ENCODE data around the gene RAET1G. TPM values are rescaled to one million over a fixed set of nuclear protein-coding genes. Genes with fewer than 3 reads are reported as not detected.

Gene RAET1G
- total and polyA plus RNA-seq, 2 of the 13 experiments (the other 11 are each of a cell fraction or from before 2014, with no cell fraction given), result not detected

GRCh38 chr6:149931501-149931900, 8.6 kb upstream of the RAET1G start:
- 0% methylated on average over 6 of the region's 6 CpGs for WGBS (ENCODE audit: low lambda C conversion rate)
- in situ Hi-C loops (cut with HindIII; ENCODE audit: extremely low pct_ligation_motif_present, low pct_unique_long_range_greater_than_20kb), result loop anchor here (5.0 to 10.0 kb wide), 2 partner anchors 96 to 883 kb away; partner anchors contain the start of gene RAET1L

GRCh38 chr6:149929422-149929821, 6.5 kb upstream of the RAET1G start:
- ChIA-PET POLR2A (no interaction called here), CTCF (ENCODE audit: low intra/inter-chr PET ratio, low total read pairs) (interaction anchor here (0.8 to 1.7 kb wide), 2 partner anchors 88 to 95 kb away, joined by 3 to 7 read pairs; no protein-coding TSS in a partner anchor)
- WGBS (ENCODE audit: low lambda C conversion rate), result 1% methylated on average over 3 of the region's 3 CpGs
- in situ Hi-C loops (cut with HindIII; ENCODE audit: extremely low pct_ligation_motif_present, low pct_unique_long_range_greater_than_20kb) (no loop called here), intact Hi-C loops (cut with micrococcal nuclease; ENCODE audit: unreplicated experiment) (no loop called here)
- no TSS peak for BruUV-seq (replicated peaks)
- no peak overlapping the region for H3K27ac ChIP-seq (ENCODE audit: extremely low read length, insufficient read depth, low read length)
- no peaks in the 10 kb centered on the region for H4K20me1 ChIP-seq (ENCODE audit: insufficient read depth, low read length)
- no peak overlapping the region for H2AFZ ChIP-seq (ENCODE audit: low read length)
- no peak overlapping the region for H3K9ac ChIP-seq (ENCODE audit: insufficient read depth, low read depth, low read length)
- H3K27me3 ChIP-seq (ENCODE audit: control insufficient read depth in 1 of 2, insufficient read depth in 2 of 2, low read length in 2 of 2), result peaks cover 2 to 31% of the 10 kb centered on the region in 2 experiments; a peak in 4 of 5 replicates
- peaks cover 18% of the 10 kb centered on the region for H3K4me1 ChIP-seq (ENCODE audit: insufficient read depth, low read length)
- no peak overlapping the region for H3K4me2 ChIP-seq (ENCODE audit: low read depth, low read length)
- no peaks in the 10 kb centered on the region; a peak in 1 of 5 replicates for H3K36me3 ChIP-seq (replicated peaks in 1 of 2; ENCODE audit: control insufficient read depth in 1 of 2, insufficient read depth in 2 of 2, low read length in 2 of 2)
- peak; percentile 31 for TF ChIP-seq SMC3 (IDR thresholded peaks at IDR 0.05; ENCODE audit: low read length)
- no peak for TF ChIP-seq ZNF335 (CRISPR knock-in tag; IDR thresholded peaks at IDR 0.05)
- TF ChIP-seq ZMYM3 (CRISPR knock-in tag; IDR thresholded peaks at IDR 0.05), result no peak
- TF ChIP-seq ZBTB38 (CRISPR knock-in tag; IDR thresholded peaks at IDR 0.05), result no peak
- no peak for TF ChIP-seq MYC (CRISPR knock-in tag; IDR thresholded peaks at IDR 0.05; ENCODE audit: borderline replicate concordance)
- no peak for TF ChIP-seq ZNF350 (CRISPR knock-in tag; IDR thresholded peaks at IDR 0.05; ENCODE audit: borderline replicate concordance, low read depth)
- TF ChIP-seq ZNF331 (CRISPR knock-in tag; IDR thresholded peaks at IDR 0.05), result no peak
- no peak for TF ChIP-seq PCBP2 (optimal IDR thresholded peaks at IDR 0.05; ENCODE audit: low read depth, low read length, poor library complexity, severe bottlenecking)
- no peak for TF ChIP-seq CREM (IDR thresholded peaks at IDR 0.05)
- no peak for TF ChIP-seq CREM (CRISPR knock-in tag; IDR thresholded peaks at IDR 0.05)
- peak; percentile 42 for TF ChIP-seq XRCC5 (optimal IDR thresholded peaks at IDR 0.05; ENCODE audit: low read length)
- no peak for TF ChIP-seq ZNF24 (IDR thresholded peaks at IDR 0.05)
- TF ChIP-seq LCORL (IDR thresholded peaks at IDR 0.05), result no peak
- TF ChIP-seq LCORL (CRISPR knock-in tag; IDR thresholded peaks at IDR 0.05), result no peak
- no peak for TF ChIP-seq CSRNP2 (CRISPR knock-in tag; conservative IDR thresholded peaks at IDR 0.05; ENCODE audit: low read depth)
- TF ChIP-seq CTCF (CRISPR knock-in tag; IDR thresholded peaks at IDR 0.05), result peak; percentile 27; the same call in 1 of the 2 replicates
- H3K79me2 ChIP-seq (ENCODE audit: insufficient read depth, low read length), result no peaks in the 10 kb centered on the region
- DNase-seq (ENCODE audit: low spot score) (no peak), ATAC-seq (no peak), FAIRE-seq (no peak)
- no peaks in the 10 kb centered on the region for H3K9me3 ChIP-seq (ENCODE audit: low read length)
- no peak overlapping the region for H3K4me3 ChIP-seq (replicated peaks in 1 of 3; ENCODE audit: insufficient read depth in 1 of 3, low read depth in 2 of 3, low read length in 3 of 3)

More at GRCh38 chr6:149931501-149931900, 8.6 kb upstream of the RAET1G start:
- TF ChIP-seq ZNF660 (CRISPR knock-in tag; IDR thresholded peaks at IDR 0.05; ENCODE audit: borderline replicate concordance, low read depth), result no peak
- TF ChIP-seq NR2F6 (IDR thresholded peaks at IDR 0.05), result no peak
- TF ChIP-seq NR2F6 (CRISPR knock-in tag; IDR thresholded peaks at IDR 0.05), result no peak
- TF ChIP-seq ZNF878 (CRISPR knock-in tag; IDR thresholded peaks at IDR 0.05), result no peak
- TF ChIP-seq ATRX (CRISPR knock-in tag; IDR thresholded peaks at IDR 0.05; ENCODE audit: borderline replicate concordance), result no peak
- Histone ChIP-seq H3K27ac (ENCODE audit: extremely low read length, insufficient read depth, low read length) (no peak overlapping the region), H3K9ac (ENCODE audit: insufficient read depth, low read depth, low read length) (no peak overlapping the region), H3K4me1 (ENCODE audit: insufficient read depth, low read length) (peaks cover 2% of the 10 kb centered on the region; the same call in 1 of the 2 replicates), H3K4me3 (replicated peaks in 1 of 3; ENCODE audit: insufficient read depth in 1 of 3, low read depth in 2 of 3, low read length in 3 of 3) (no peak overlapping the region), H3K4me2 (ENCODE audit: low read depth, low read length) (no peak overlapping the region), H4K20me1 (ENCODE audit: insufficient read depth, low read length) (no peaks in the 10 kb centered on the region), H2AFZ (ENCODE audit: low read length) (no peak overlapping the region), H3K36me3 (replicated peaks in 1 of 2; ENCODE audit: control insufficient read depth in 1 of 2, insufficient read depth in 2 of 2, low read length in 2 of 2) (no peaks in the 10 kb centered on the region; a peak in 1 of 5 replicates), H3K9me3 (ENCODE audit: low read length) (no peaks in the 10 kb centered on the region), H3K79me2 (ENCODE audit: insufficient read depth, low read length) (no peaks in the 10 kb centered on the region), H3K27me3 (ENCODE audit: control insufficient read depth in 1 of 2, insufficient read depth in 2 of 2, low read length in 2 of 2) (peaks cover 4 to 39% of the 10 kb centered on the region in 2 experiments; a peak in 3 of 5 replicates)
- ChIA-PET POLR2A (no interaction called here), CTCF (ENCODE audit: low intra/inter-chr PET ratio, low total read pairs) (interaction anchor here (4.1 kb wide), 1 partner anchor 85 kb away, joined by 64 read pairs; no protein-coding TSS in a partner anchor)
- BruUV-seq (replicated peaks), result no TSS peak
- FAIRE-seq (no peak), ATAC-seq (no peak), DNase-seq (ENCODE audit: low spot score) (no peak)
- intact Hi-C loops (cut with micrococcal nuclease; ENCODE audit: unreplicated experiment), result loop anchor here (10.0 kb wide), 1 partner anchor 883 kb away; no protein-coding TSS in a partner anchor
